ENCODE data around the gene ZNF644.
A peak's percentile ranks its signal among the peaks of the same experiment; 100 is the strongest.
"Not testable (repeated sequence)": the region's sequence is repeated elsewhere in the genome, so short reads cannot be mapped to it uniquely, and the experiment has no call there.

Gene ZNF644

GRCh38 chr1:90925928-90926869 lies 95.6 kb downstream of the ZNF644 start:
- peak; percentile 37 for DNase-seq (ENCODE audit: low spot score)

GRCh38 chr1:90924982-90925381 lies 96.9 kb downstream of the ZNF644 start:
- no peak for DNase-seq (ENCODE audit: low spot score)

GRCh38 chr1:90922996-90923395 lies 98.8 kb downstream of the ZNF644 start:
- DNase-seq (ENCODE audit: low spot score), result no peak

DNA sequence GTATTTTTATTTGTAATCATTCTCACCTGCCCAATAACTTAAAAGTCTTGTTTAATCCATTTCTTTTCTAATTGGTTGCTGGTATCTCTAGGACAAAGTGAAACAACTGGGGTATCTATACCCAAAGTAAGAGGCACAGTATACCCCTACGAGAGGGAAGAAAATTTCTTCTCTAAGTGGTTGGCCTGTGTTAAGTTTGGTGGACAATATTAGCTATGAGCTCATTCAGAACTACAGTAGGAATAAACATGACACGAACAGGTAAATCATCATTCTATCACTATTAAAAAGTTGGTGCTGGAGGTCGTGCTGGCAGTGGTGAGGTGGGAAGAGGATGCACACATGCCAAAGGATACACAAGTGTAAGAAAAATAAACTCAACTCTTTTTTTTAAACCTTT lies 99.6 kb downstream of the ZNF644 start:
- no peak for DNase-seq (ENCODE audit: low spot score)

DNA sequence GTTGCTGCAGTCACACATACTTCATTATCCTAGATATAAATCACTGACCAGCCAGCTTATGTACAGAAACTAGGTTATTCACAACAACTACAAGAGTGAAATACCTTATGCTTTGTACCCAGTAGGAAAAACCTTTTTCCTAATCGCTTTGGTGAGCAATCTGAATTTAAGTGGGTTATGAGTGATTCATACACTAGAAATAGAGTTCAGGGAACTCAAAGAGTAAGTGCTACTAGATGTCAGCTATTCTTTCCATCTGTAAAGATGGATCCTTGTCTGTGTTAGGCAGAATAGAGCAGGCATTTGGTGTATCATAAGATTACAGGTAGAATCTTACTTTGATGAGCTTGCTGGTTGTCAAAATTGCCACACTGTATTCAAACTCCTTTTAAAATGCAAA lies 101.9 kb downstream of the ZNF644 start:
- no peak for DNase-seq (ENCODE audit: low spot score)

GRCh38 chr1:90919190-90919719 lies 102.6 kb downstream of the ZNF644 start:
- DNase-seq (ENCODE audit: low spot score), result no peak

DNA sequence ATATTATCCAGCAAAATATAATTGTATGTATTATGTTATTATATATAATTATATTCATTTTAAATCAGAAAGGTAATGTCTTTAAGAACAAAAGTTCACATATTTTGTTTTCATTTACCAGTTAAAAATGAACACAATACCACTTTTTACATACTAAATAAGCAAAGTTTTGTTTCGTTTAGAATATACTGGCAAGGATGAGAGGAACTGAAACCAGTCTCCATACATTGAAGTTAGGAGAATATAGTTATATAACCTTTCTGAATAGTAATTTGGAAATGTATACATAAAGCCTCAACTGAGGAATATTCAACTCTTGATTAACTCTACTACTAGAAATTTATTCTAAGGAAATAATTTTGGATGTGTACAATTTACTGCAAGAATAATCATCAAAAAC lies 110.5 kb downstream of the ZNF644 start:
- no peak for DNase-seq (ENCODE audit: low spot score)

GRCh38 chr1:90902672-90903071 lies 119.2 kb downstream of the ZNF644 start:
- no peak for DNase-seq (ENCODE audit: low spot score)

DNA sequence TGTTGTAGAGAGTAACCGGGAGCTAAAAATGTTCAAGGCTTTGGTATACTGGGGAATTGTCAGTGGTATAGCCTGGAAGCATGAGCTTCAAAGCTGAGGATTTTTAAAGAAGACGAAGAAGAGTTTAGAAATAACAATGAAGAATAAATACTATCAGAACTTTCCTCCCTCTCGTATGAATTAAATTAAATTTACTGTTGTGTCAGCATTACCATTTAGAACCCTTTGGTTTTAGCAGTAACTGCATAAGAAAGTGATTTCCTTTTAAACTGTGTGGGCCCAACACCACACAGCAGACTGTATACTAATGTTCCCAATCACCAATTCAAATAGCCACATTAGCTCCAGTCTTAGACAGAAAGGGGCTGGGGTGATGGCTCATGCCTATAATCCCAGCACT lies 122.6 kb downstream of the ZNF644 start:
- DNase-seq (ENCODE audit: low spot score), result no peak

DNA sequence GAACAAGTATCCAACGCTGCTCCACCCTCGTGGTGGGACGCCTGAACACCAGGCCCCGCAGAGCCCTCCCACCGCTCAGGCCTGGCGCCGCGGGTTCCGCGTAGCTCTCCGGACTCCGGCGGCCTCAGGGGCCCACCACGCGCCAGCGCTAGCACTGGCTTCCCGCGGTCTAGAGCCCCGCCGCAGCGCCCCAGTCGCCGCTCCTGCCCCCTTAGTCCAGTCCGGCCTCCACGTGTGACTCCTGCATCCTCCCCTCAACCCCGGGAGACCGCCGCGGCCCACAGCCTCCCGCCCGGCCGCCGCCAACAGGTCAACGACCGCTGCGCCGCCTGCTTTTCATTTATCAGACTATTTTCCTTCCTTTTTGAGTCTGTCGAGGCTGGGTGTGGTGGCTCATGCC lies 128.2 kb downstream of the ZNF644 start:
- DNase-seq (ENCODE audit: low spot score), result not testable (repeated sequence)

GRCh38 chr1:90892884-90893283 lies 129.0 kb downstream of the ZNF644 start:
- DNase-seq (ENCODE audit: low spot score), result not testable (repeated sequence)

GRCh38 chr1:90892196-90892595 lies 129.6 kb downstream of the ZNF644 start:
- not testable (repeated sequence) for DNase-seq (ENCODE audit: low spot score)

DNA sequence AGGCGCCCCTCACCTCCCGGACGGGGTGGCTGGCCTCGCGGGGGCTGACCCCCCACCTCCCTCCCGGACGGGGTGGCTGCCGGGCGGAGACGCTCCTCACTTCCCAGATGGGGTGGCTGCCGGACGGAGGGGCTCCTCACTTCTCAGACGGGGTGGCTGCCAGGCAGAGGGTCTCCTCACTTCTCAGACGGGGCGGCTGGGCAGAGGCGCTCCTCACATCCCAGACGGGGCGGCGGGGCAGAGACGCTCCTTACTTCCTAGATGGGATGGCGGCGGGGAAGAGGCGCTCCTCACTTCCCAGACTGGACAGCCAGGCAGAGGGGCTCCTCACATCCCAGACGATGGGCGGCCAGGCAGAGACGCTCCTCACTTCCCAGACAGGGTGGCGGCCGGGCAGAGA lies 130.1 kb downstream of the ZNF644 start:
- not testable (repeated sequence) for DNase-seq (ENCODE audit: low spot score)

DNA sequence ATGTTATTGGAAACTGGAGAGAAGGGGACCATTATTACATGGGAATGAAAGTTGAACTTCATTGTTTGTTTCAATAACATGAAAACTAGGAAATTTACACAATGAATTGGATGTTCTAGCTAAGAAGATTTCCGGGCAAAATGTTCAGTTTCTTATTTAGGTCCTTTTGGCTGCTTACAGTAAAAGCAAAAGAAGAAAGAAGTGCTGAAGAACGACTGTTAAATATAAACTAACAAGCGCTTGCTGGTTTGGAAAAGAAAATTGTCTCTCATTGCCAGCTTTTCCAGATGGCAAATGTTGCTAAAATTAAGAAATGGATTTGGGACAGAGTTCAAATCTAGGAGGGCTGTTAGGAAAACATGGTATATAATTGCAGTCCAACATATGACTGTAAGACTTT lies 139.6 kb downstream of the ZNF644 start:
- DNase-seq (ENCODE audit: low spot score), result no peak

GRCh38 chr1:90881034-90881433 lies 140.8 kb downstream of the ZNF644 start:
- no peak for DNase-seq (ENCODE audit: low spot score)

DNA sequence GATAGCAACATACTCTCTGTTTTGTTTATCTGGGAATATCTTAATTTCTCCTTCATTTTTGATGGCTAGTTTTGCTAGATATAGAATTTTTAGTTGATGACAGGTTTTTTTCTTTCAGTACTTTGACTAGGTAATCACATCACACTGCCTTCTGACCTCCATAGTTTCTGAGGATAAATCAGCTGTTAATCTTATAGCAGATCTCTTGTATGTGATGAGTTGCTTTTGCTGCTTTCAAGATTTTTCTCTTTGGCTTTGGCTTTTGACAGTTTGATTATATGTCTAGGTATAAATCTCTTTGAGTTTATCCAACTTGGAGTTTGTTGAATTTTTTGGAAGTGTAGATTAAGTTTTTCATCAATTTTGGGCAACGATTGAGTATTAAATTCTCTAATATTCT lies 142.6 kb downstream of the ZNF644 start:
- no peak for DNase-seq (ENCODE audit: low spot score)

DNA sequence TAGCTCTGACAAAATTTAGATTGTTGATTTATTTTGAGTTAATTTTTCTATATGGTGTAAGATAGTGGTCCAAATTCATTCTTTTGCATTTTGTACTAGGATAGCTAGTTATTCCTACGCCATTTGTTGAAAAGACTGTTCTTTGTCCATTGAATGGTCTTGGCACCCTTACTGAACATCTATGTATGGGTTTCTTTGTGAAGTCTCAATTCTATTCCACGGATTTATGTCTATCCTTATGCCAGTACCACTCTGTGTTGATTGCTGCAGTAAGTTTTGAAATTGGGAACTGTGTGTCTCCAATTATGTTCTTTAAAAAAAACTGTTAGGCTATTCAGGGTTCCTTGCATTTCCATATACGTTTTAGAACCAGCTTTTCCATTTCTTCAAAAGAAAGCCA lies 145.7 kb downstream of the ZNF644 start:
- no peak for DNase-seq (ENCODE audit: low spot score)

Measured in AG20443 (cell line).